ENCODE measurements around the gene EIF4B.

EIF4B gene

DNA sequence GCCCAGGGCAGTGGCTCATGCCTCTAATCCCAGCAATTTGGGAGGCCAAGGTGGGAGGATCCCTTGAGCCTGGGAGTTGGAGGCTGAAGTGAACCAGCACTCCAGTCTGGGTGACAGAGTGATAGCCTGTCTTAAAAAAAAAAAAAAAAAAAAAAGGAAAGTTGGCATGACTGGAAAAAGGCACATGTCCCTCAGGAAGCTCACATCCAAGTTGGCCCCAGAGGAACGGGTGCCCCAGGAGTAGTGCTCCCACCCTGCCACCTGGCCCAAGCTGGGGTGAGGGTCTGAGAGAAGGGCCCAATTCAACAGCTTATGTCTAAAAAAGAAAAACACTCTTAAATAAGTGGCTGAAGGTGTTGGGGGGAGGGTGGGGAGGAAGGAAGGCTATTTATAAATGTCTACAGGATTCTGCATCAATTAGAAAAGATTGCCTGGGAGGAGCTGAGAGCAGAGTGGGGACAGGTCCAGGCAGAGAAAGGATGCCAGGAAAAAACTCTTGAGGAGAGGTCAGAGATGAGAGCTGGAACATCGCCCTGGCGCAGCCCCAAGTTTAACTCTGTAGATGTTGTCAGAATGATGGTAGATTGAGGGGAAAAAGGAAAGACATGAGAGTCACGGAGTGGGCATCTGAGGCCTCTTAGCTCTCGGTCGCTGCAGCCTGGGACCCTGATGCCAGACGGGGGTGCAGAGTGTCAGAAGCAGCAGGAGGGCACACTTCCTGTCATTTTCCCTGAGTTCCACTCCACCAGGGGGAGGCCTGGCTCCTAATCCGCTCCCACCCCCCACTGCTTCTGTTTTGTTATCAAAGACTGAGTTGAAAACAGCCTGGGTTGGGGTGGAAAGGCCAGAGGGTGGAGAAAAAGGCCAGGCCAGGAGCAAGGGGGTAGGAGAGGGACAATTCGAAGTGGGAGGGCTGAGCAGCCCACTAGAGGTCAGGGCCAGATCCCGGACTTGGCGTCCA, 65.6 kb downstream of the EIF4B start:
- H3K4me3 ChIP-seq (ENCODE audit: low read length): no peak overlapping the region
- TF ChIP-seq ZNF274 (IDR thresholded peaks at IDR 0.05; ENCODE audit: low read depth, low read length): no peak

DNA sequence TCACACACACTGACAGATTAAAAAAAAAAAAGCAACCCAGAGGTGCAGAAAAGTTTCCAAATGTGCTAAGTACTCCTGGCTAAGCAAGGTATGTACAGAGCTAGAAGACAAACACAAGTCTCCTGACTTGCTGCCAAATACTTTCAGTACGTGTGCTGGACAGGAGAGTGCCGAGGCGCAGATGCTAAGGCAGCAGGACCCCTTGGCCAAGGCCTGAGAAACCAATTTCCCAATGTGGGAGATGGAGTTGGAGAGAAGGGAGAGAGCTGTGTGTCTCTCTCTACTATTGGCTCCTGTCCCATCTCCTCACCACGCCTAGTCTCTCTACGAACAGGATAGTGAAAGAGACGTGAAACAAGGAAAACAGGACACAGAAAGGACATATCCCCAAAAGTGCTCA, 67.6 kb downstream of the EIF4B start:
- H3K4me3 ChIP-seq (ENCODE audit: low read length): no peak overlapping the region
- TF ChIP-seq ZNF274 (IDR thresholded peaks at IDR 0.05; ENCODE audit: low read depth, low read length): no peak

DNA sequence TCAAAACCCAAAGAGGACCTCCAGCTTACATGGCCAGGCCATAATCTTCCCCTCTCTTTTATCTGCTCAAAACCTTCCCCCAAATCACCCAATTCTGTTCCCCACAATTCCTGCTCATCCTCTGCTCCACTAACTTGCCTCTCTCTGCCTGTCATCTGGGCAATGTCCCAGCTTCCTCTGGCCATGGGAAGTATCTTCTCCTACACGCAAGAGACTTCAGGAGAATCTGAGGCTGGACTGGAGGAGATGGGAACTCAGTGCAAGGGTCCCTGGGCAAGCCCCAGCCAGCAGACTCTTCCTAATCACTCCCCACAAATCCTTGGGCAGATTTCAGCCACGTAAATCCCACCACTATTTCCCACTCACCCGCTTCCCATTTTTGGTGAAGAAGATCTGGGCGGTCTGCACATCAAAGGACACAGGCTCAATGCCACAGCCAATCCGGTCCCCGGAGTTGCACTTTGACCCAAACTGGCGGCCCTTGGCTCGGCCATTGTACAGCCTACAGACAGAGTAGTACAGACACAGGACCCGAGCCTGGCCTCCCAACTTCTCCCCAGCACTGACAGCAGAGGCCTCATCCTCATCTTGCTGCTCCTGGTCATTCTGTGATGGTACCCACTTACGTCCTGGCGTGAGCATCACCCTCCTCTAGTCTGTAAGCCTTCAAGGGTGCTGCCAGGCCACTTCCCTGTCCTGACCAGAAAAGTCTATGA, 68.2 kb downstream of the EIF4B start:
- no peak for TF ChIP-seq ZNF274 (IDR thresholded peaks at IDR 0.05; ENCODE audit: low read depth, low read length)
- no peak overlapping the region for H3K4me3 ChIP-seq (ENCODE audit: low read length)

DNA sequence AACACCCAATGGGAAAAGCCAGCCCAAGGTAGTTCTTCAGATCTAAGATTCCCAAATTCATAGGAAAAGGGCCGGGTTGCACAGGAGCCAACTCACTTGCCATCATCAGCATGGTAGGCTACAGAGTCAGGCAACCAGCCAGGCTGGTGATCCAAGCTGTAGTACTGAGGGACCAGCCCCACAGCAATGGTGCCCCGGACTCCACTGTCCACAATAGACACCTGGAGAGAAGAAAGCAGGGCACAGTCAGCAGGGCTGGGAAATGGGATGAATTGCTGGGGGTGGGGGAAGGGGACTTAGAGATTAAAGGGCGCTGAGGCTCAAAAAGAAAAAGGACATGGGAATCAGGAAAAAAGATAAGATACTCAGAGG, 68.7 kb downstream of the EIF4B start:
- no peak for TF ChIP-seq ZNF274 (IDR thresholded peaks at IDR 0.05; ENCODE audit: low read depth, low read length)
- H3K4me3 ChIP-seq (ENCODE audit: low read length): no peak overlapping the region

DNA sequence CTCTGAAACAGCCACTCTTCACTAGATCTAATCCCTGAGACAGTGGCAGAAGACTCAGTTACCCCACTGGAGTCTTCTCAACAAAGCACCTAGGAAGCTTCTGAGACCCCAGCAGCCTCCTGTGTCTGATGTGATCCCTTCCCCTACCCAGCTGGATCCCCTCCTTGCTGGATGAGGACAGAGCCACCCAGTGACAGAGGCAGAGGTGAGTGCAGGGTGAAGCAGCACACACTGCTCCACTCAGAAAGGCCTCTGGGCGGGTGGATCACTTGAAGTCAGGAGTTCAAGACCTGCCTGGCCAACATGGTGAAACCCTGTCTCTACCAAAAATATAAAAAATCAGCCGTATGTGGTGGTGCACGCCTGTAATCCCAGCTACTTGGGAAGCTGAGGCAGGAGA, 70.2 kb downstream of the EIF4B start:
- no peak overlapping the region for H3K4me3 ChIP-seq (ENCODE audit: low read length)
- TF ChIP-seq ZNF274 (IDR thresholded peaks at IDR 0.05; ENCODE audit: low read depth, low read length): no peak

DNA sequence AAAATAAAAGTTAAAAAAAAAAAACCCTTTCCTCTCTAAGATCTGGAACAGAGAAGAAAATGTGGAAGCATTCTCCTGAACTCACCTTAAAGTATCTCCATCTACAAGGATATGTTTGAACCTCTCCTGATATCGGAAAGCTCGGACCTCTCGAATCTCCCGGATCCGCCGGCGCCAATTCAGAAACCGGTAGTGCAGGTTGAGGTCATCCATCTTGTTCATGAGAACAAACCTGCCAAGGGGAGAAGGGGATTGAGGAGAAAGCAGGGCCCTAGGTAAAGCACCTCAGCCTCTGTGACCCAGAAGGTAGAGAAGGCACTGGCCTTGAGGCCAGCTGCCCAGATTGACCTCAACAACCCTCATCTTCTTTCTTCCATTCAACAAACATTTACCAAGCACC, 70.8 kb downstream of the EIF4B start:
- TF ChIP-seq ZNF274 (IDR thresholded peaks at IDR 0.05; ENCODE audit: low read depth, low read length): no peak
- H3K4me3 ChIP-seq (ENCODE audit: low read length): no peak overlapping the region

DNA sequence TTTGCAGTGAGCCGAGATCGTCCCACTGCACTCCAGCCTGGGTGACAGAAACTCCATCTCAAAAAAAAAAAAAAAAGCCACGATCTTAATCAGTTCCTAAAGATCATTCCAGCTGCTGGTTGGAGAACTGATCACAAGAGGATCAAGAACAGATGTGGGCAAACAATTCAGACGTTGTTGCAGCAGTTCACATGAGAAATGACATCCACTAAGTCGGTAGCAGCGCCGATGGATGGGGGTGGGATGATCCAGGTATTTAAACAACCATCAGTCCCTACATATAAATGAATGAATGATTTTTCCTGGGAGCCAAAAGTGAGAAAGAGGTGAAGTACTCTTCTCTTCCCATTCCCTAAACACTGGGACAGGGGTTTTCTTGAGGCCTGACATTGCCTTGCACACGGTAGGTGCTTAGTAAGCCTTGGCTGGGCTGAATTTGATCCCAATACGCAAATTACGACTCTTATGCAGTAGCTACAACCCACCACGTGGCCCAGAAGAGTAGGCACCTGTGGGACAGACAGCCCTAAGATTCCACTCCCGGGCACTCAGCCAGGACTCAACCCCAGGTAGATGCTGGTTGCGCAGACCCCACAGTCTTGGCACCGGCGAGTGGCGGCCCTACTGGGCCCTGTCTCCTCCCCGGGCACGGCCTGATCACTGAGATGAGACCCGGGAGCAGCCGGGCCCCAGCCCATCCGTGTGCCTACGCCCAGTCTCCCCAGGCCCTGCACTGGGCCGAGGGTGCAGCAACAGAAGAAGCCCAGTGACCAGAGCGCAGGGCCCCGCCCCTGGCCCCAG, 72.4 kb downstream of the EIF4B start:
- peak overlapping the region; percentile 75 for H3K4me3 ChIP-seq (ENCODE audit: low read length)
- TF ChIP-seq ZNF274 (IDR thresholded peaks at IDR 0.05; ENCODE audit: low read depth, low read length): no peak

DNA sequence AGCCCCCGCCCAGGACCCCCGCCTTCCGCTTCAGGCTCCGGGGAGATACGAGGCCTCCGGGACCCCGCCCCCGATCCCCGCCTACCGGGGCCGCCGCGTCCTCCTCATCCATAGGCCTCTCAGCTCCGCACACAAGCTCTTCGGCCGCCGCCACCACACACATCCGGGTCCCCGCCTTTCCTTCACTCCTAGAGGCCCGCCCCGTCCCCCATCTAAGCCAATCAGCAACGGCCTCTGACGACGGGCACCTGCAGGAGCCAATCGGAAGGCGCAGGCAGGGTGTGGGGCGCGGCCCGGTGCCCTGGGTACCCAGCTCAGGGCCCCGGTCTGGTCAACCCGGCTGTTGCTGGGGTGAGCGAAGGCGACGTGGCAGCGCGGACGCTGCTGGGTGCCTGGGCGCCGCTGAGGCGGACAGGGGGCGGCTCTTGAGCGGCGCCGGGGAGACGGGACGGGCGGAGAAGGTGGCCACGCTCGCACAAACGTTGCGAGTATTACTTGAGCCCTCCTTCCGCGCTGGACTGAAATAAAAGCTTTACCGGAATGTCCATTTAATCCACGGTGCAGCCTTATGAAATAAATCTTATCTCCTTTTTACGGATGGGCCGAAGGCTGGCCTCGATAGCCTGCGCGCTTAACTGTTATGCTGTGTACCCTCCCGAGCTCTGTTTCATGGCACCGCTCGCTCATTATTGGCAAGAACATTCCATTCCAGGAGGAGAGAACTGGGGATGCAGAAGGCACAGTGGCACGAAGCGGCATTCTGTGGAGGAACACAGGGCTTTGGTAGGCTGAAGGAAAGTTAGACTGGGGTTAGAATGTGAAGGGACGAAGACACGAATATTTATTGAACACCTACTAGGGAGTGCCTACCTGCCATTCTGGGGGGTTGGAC, 73.2 kb downstream of the EIF4B start, which contains the start of gene SPRYD3:
Gene SPRYD3 (minus strand): TSS at position 165 of the 892 bp plus-strand sequence. CDS start 57 bp downstream, at position 108.
- TF ChIP-seq ZNF274 (IDR thresholded peaks at IDR 0.05; ENCODE audit: low read depth, low read length): no peak
- H3K4me3 ChIP-seq (ENCODE audit: low read length): peak within 1 kb of the TSS; percentile 75

DNA sequence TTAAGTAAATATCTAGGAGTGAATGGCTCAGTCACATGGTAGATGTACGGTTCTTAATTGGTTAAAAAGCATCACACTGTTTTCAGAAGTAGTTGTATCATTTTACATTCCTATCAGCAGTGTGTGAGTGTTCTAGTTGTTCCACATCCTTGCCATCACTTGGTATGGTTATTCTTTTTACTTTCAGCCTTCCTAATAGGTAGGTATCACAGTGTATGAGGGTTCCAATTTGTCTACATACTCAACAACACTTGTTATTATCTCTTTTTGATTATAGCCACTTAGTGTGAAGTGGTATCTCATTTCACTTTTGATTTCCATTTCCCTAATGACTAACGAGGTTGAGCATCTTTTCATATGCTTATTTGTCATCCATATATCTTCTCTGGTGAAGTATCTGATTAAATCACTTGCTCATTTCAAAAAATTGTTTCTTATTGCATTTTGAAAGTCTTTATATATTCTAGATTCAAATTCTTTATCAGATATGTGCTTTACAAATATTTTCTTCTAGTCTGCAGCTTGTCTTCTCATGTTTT, 76.5 kb downstream of the EIF4B start:
- TF ChIP-seq ZNF274 (IDR thresholded peaks at IDR 0.05; ENCODE audit: low read depth, low read length): no peak
- no peak overlapping the region for H3K4me3 ChIP-seq (ENCODE audit: low read length)

DNA sequence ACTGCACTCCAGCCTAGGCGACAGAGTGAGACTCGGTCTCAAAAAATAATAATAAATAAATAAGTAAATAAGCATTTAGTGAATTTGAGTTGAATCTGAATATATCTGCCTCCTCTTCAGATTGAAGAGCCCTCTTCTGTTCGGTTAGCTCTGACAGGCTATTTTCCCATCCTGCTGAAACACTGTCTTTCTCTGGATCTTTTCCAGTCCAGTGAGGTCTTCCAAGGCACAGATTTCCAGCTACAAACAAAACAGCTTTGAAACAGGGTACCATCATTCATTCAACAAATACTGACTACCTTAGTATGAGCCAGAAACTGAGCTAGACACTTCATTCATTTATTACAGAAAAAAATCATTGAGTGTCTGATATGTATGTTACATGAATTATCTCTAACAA, 80.1 kb downstream of the EIF4B start:
- TF ChIP-seq ZNF274 (IDR thresholded peaks at IDR 0.05; ENCODE audit: low read depth, low read length): no peak
- H3K4me3 ChIP-seq (ENCODE audit: low read length): no peak overlapping the region

DNA sequence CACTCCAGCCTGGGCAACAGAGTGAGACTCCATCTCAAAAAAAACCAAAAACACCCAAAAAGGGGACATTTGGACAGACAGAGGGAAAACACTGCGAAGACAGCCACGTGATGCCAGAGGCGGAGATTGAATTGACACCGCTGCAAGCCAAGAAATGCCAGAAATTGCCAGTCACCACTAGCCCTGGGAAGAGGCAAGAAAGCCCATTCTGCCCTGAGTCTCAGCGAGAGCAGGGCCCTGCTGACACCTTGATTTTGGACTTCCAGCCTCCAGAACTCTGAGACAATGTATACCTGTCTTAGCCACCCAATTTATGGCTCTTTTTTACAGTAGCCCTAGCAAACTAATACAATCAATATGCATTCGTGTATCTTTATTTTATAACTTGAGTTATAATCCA, 83.8 kb downstream of the EIF4B start:
- TF ChIP-seq ZNF274 (IDR thresholded peaks at IDR 0.05; ENCODE audit: low read depth, low read length): no peak
- no peak overlapping the region for H3K4me3 ChIP-seq (ENCODE audit: low read length)

DNA sequence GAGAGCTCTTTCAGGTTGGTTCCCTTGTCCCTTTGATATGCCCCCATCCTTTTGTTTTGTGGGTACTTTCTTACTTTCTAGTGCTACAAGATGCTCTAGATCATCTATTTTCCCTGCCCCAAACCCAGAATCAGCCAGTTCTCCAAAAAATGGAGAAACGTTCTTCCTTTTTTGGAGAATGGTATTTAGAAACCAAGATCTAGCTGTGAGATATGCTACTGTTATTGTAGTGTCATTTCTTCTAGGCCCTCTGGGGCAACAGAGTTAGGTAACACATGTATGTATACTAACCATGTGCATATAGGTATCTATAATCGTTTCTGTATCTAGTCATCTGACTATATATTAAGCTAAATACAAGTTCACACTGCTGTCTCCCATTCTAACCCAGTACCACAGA, 84.3 kb downstream of the EIF4B start:
- no peak overlapping the region for H3K4me3 ChIP-seq (ENCODE audit: low read length)
- no peak for TF ChIP-seq ZNF274 (IDR thresholded peaks at IDR 0.05; ENCODE audit: low read depth, low read length)

DNA sequence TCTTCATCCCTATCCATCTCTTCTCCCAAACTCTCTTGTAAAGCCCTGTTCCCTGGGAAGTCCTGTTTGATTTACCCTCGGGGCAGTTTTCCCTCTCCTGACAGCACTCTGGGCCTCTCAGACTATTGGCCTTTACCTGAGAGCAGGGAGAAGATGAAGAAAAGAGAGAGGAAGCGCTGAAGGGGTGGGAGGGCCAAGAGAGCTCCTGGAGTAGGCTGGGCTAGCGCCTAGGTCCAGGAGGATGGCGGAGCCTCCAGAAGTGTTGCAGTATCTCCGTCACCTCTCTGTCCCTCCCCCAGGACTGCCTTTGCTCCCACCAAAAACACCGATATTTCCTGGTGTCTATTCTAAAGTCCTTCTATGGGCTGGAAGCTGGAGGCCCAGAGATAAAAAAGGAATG, 85.5 kb downstream of the EIF4B start:
- no peak for TF ChIP-seq ZNF274 (IDR thresholded peaks at IDR 0.05; ENCODE audit: low read depth, low read length)
- no peak overlapping the region for H3K4me3 ChIP-seq (ENCODE audit: low read length)

Measured in GM08714 (cell line).